ENCODE measurements around the gene SPATA3.

Gene SPATA3

DNA sequence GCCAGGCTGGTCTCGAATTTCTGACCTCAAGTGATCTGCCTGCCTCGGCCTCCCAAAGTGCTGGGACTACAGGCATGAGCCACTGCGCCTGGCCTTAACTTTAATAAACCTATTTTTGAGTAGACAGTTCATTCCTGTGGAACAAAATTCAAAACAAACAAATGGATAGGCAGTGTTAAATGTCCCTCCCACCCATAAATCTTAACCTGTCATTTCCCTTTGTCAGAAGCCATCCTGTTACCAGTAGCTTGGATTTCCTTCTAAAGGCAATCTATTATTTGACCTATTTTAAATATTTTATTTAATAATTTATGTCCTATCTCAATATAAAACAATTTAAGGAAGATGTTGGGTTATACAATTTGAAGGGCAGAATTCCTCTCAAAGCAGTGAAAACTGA lies 34.8 kb downstream of the SPATA3 start:
- DNase-seq (ENCODE audit: low spot score) = no peak

DNA sequence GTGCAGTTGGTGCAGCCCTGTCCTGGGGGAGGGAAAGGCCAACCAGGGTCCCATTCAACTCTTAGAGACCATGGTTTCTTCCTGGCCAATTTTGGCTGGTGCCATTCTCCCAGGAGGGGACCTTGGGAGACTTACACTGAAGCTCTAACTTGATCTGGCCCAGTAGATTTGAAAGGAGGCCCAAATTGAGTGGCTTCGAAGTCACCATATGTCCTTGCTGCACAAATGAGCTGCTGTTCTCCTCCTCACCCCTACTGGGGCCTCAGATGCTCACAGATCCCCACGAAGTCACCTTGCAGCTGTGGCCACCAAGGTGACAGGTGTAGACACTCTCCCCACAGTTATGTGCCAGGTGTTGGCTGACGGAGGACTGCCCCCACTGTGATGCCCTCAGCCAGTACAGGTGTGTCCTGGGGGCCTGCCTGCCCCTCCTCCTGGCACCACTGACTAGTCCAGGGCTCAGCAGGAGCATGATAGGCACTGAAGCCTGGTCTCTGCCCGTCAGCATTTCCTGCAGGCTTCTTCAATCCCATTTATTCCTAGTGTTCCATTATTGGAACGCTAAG lies 36.7 kb downstream of the SPATA3 start:
- no peak for DNase-seq (ENCODE audit: low spot score)

DNA sequence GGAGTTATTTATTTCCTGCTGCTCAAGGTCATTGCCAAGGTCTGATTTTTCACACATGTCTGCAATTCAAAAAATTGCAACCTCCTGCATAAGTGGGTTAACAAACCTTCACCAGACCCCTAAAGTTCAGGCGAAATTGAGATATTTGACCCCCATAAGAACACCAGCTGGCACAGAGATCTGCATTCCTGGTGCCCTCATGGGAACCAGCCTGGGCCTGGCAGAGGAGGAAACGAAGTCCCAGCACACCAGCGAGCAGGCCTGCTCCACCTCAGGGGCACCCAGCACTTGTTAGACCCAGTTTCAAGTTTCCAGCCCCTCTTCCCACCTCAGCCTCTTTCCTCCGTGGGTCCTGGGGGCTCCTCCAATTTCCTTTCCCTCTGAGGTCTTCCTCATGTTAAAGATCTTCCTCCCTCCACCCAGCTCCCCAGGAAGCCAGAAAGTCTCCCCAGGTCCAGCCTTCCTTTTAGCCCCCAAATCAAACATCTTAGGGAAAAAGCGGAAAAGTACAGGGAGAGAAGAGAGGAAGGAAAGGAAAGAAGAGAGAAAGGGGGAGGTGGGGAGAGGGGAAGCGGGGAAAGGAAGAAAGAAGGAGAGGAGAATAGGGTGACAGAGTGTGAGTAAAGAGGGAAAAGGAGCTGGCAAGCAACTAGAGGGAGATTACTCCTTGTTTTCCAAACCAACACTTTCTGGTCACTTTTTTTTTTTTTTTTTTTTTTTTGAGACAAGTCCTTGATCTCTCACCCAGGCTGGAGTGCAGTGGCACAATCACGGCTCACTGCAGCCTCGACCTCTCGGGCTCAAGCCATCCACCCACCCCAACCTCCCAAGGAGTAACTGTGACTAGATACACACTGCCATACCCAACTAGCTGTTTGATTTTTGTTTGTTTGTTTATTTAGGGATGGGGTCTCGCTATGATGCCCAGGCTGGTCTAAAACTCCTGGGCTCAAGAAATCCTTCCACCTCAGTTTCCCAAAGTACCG lies 37.5 kb downstream of the SPATA3 start:
- no peak for DNase-seq (ENCODE audit: low spot score)

DNA sequence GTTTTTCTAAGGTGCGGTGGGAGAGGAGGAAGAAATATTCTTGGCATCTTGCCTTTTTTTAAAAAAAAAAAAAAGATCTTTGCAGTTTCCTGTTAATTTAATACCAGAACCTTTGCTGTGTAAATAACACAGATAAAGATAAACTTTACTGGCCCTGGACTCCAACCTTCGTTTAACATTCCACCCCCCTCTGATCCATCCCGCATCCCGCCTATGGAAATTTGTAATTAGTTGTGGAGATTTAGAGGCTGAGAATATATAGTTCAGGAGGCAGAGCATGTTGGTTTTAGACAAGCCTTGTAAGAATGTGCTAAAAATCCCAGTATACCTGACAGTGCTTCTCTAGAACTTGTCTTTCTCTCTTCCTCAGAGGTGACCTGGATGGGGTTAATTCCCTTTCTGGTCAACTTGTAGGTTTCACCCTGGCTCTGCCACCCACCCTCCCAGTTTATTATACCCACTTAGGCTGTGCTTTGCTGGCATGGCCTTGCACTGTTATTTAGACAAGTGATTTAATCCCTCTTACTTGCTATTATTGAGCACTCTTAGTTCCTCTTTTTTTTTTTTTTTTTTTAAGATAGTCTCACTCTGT lies 38.5 kb downstream of the SPATA3 start:
- no peak for DNase-seq (ENCODE audit: low spot score)

DNA sequence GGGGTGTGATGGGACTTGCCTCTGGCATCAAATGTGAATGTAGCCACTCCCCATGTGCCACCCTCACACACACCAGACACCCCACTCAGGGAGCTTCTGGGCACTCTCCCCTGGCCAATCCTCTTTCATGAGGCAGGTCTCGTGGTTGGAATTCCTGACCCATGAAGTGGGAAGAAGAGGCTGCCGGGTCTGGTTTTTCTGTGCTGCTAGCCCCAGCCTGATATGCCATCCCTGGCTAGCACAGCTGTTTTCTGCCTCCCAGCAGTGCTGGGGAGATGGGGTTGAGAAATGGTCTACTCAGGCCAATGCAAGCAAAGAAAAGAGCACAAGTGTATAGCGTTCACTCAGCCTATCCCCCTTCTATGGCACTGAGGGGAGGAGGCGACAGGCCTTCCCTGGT lies 40.2 kb downstream of the SPATA3 start:
- DNase-seq (ENCODE audit: low spot score) = no peak

DNA sequence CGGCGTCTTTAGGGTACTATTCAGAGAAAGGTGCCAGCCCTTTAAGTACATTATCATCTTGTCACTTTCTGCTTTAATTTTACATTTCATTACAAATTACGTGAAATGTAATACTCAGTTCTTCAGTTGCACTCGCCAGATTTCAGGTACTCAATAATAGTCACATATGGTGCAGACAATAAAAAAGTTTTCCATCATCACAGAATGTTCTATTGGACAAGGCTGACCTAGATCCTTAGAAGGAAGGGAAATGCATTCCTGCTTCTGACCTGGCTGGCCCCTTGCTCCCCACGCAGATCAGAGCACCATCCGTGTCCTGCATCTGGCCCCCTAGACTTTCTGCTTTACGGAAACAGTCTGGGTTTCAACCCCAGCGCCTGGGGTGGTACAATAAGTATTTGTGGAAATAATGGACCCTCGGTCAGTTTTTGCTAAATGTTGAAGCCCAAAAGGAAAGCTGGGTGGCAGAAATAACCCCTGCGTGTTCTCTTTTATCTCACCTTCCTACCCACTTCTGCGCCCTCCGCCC lies 40.7 kb downstream of the SPATA3 start:
- no peak for DNase-seq (ENCODE audit: low spot score)

DNA sequence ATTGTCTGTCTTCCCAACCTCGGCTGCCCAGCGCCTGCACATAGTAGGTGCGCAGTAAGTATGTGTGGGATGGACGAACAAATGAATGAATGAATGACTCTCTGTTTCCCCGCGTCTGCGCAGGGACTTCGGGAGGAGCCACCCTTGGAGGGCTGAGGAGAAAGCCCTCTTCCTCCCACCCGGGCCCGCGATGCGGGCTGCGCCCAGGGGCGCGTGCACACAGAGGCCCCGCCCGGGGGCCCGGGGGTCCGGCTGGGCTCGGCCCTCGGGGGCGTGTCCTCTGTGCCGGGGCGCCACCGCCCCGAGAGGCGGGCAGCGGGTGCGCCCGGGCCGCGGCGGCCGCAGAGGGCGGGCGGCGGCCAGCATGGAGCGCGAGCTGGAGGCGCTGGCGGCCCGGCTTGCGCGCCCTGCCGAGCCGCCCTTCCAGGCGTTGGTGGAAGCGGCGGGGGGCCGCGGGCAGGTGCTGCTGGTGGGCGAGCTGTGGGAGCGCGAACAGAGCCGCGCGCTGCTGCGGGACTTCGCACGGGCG lies 41.3 kb downstream of the SPATA3 start, which contains the start of gene C2orf72:
Gene C2orf72, plus strand, starts transcription at position 322 of the 529 bp plus-strand sequence. Its CDS starts 43 bp downstream, at position 365.
- DNase-seq (ENCODE audit: low spot score) = no peak

DNA sequence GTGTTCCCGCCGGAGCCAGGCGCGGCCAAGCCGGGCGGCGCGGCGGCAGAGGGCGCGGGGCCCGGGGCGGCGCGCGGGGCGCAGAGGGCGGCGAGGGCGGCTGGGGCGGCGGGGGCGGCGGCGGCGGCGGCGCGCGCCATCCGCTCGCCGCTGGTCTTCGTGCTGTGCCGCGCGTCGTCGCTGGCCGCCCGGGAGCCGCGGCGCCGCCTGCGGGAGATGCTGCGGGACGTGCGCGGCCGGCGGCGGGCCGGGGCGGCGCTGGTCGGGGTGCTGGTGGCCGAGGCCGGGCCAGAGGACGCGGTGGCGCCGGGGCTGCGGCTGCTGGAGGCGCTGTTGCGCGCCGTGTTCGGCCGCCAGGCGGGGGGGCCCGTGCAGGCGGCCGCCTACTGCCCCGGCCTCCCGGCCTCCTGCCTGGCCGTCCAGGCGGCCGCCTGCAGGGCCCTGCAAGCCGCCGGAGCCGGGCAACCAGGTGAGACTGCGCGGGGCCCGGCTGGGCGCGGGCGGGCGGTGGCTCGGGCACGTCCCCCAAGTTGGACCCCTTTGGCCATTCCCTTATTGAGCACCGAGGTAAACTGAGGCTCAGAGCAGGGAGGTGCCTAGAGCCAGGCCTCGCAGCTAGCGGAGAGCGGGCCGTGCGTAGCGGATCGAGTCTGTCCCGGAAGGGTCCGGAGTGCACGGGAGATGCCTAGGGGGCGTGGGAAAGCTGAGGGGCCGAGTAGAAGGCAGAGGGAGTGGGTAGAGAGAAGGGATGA lies 42.0 kb downstream of the SPATA3 start:
- no peak for DNase-seq (ENCODE audit: low spot score)

DNA sequence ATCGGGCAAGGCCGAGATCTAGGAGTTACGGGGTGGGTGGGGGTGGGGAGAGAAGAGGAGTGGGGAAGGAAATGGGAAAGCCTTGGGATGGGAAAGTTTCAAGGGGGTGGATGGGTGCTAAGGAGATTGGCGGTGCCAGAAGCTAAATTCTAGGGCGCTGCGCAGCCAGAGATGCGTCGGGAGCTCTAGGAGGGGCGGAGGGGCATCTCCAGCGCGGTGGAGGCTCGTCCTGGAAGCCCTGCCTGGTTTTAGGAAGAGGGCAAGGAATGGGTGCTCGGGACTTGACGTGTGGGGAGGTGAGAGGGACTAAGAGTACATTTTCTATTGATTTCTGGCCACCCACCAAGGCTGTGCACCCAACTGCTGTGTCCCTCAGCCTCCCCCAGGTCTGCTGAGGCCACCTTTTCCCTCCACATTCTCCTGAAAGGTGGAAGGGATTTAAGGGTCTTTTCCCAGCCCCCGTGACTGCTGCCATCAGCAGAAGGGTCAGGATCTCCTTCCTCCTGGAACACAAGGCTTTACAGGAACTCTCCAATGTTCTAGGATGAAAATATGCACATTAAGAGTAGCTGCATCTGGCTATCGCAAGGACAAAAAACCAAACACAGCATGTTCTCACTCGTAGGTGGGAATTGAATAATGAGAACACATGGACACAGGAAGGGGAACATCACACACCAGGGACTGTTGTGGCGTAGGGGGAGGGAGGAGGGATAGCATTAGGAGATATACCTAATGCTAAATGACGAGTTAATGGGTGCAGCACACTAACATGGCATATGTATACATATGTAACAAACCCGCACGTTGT lies 42.8 kb downstream of the SPATA3 start:
- no peak for DNase-seq (ENCODE audit: low spot score)

DNA sequence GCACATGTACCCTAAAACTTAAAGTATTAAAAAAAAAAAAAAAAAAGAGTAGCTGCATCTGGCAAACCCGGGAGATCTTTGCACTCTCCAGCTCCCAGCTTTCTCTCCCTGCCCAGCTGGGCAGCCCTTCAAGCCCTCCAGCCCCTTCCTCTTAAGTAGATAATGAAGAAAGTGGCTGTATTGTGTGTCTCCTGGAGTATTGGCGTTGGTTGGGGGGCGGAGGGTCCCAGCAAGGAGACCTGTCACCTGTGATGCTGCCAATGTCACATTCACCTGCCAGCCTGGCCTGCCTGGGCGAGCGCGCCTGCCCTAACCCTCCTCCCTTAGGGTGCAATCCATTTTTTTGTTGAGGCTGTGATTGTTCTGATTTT lies 43.4 kb downstream of the SPATA3 start:
- no peak for DNase-seq (ENCODE audit: low spot score)

DNA sequence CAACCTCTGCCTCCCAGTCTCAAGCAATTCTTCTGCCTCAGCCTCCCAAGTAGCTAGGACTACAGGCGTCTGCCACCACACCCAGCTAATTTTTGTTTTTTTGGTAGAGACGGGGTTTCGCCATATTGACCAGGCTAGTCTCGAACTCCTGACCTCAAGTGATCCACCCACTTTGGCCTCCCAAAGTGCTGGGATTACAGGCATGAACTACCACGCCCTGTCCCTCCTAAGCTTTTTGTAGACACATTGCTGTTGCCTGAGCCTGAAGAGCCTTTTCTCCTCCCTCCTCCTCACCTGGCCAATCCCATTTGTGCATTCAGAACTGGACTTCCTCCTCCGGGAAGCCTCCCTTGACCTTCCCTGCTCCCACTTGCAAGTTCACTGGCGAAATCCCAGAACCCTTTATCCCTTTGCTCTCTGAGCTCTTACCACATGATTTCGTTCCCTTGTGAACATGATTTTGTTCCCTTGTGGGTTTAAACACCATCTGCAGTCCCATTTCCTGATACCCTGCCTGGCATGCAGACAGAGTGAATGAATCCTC lies 44.0 kb downstream of the SPATA3 start:
- DNase-seq (ENCODE audit: low spot score) = no peak

DNA sequence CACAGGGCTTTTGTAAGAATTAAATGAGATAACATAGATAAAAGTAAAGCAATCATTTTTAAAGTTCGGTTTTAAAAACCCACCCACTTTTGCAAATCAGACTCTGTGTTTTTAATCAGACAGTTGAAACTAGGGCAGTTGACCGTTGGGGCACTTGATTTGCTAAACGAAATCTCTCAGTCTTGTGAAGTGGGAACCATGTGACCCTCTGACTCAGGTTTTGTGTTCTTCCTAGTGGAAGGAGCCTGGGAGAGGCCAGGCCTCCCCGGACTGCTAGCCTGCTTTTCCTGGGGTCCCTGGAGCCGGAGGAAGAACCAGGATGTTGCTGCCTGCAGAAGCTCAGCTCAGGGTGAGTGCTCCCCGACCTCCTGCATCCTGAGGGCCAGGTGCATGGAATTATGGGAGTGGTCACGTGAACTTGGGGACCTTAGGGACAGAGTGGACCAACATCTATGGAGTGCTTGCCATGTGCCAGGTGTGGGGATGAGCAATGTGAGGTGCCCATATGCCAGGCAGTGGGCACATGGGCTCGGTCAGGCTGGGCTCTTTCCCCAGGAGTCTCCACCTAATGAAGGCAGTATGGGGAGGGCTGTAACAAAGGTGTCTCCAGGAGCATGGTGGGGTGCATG lies 45.3 kb downstream of the SPATA3 start:
- no peak for DNase-seq (ENCODE audit: low spot score)

DNA sequence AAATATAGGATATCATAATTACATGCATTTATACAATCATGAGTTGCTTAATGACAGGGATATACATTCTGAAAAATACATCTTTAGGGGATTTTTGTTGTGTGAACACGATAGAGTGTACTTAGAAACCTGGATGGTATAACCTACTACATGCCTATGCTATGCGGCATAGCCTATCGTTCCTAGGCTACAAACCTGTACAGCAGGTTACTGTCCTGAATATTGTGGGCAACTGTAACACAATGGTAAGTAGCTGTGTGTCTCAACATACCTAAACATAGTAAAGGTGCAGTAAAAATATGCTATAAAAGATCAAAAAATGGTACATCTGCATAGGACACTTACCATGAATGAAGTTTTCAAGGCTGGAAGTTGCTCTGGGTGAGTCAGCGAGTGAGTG lies 47.9 kb downstream of the SPATA3 start:
- no peak for DNase-seq (ENCODE audit: low spot score)

DNA sequence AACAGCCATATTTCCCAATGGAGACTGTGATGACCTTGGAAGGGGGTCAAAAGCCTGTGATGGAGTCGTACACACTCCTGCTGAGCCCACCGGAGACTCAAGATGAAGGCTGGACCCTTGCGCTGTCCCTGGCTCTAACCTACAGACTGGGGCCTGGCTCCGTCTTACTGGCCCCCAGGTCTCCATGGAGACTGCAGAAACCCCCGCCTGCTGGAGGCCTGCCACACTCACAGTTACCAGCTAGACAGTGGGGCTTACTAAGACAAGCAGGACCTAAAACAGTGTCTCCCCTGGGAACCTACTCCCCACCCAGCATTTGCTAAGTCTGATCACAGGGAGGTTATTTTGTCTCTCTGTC lies 51.0 kb downstream of the SPATA3 start:
- DNase-seq (ENCODE audit: low spot score) = no peak

DNA sequence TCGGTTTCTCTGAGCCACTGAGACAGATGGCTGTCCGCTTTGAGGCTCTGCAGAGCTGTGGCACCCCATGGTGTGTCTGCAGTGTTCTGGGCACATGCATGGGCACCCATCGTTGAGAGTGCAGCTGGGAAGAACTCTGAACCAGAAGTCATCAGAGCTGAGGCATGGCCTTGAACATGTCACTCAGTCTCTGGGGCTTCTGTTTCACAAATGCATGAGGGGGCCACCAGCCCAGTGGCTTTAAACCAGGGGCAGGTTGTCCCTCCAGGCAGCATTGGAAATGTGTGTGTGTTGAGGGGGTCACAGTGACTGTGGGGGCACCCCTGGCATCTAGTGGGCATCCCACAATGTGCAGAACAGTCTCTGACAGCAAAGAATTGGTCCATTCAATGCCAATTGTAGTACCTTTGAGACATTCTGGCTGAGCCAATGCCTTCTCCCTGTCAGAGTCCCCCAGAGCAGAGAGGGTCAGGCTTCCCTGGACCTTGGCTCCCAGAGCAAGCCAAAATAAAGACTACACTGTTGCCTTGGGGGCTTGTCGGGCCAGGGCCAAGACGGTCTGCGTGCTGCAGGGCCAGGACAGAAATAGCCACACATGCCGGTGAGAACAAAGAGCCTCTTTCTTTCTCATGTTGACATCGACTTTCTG lies 51.5 kb downstream of the SPATA3 start:
- no peak for DNase-seq (ENCODE audit: low spot score)

DNA sequence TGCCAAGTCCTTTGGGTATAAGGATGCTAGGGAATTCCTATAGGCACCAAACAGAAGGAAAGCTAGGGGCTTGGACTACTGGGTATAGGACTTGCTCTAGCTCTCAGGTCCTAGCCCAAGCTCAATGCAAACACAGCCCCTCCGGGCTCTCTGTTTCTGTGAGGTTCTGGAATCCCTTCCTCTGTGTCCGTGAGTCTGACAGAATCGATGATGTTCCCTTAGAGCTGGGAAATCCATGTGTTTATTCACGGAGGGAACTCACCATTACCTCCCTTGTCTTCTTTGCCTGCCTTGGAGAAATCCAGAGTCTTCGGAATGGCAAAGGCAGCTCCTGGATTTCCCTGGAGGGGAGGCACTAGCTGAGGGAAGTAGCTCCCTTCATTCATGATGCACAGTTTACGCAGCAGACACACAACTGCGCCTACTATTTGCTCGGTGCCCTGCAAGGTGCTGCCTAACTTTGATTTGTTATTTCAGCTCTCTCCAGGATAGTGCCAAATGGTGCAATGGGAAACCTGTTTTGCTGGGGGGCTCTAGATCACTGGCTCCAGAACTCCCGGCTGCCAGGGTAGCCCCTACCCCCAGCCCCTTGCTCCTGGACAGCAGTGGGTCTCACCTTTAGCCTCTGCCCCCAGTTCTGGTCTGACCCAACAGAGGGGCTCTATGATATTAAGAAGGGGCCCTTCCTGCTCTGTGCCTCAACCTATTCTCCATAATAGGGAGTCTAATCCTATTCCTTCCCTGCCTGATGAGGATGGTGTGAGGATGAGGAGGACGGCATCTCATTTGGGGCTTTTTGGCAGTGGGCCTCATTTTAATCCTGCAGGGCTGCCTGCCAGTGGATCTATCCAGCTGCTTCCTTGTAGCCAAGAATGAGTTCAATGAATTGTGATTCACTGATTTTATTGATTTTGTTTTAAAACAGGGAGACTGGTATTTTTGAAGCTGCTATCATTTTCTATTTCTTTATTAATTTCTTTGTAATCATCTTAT lies 52.3 kb downstream of the SPATA3 start:
- no peak for DNase-seq (ENCODE audit: low spot score)

DNA sequence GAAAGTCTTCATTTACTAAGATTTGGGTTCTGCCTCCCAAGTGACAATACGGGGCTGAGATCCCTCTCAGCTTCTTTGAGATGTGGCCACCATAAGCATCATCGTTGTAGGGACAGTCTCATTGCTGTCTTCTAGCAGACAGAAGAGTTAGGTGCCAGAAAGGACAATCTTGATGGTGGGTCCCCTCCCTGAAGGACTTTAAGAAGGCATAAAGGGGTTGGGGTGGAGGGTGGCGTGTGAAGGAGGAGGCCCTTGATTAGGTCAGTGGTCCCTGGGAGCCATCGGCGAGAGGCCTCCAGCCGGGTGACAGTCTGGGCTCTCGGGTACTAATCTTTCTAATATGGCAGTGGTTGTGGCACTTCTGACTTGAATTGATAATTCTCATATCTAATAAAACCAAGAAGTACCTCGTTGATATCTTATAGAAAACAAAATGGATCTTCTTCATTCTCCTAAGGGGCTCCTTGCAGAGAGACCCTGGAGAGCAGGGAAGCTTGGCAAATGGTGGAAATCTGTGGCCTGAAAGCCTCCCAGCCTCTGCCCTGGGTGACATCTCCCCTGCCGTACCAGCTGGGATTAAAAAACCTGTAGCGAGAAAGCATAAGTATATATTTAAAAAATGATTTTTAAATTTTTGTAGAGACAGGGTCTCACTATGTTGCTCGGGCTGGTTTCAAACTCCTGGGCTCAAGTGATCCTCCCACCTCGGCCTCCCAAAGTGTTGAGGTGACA lies 53.5 kb downstream of the SPATA3 start:
- DNase-seq (ENCODE audit: low spot score) = no peak
